Calu3 (cell line): ENCODE data around the gene KRTAP12-4. TPM values are rescaled to one million over a fixed set of nuclear protein-coding genes. Genes with fewer than 3 reads are reported as not detected.

Source experiments
- BruUV-seq: library from RNA; stranded (reverse); fragments of 400-500 nt; replicated peaks from 2 replicates; lab custom pipeline; 2021; lab: Mats Ljungman, UMichigan
- CTCF ChIA-PET: fragments of 300-600 bp; sonication (Branson Sonifier 250); formaldehyde crosslinking; loops from one replicate; lab custom pipeline; 2022; ENCODE audit warnings: antibody characterized with exemption; lab: Charles Lee
- DNase-seq: peaks from one replicate; pipeline ENCODE4 v3.0.0; 2022
- H3K27ac Mint-ChIP-seq: one replicate; pipeline ENCODE4 v1.8.0; 2022; ENCODE audit warnings: mixed read lengths; ENCODE audit not compliant: unreplicated experiment
- H3K27me3 Mint-ChIP-seq: one replicate; pipeline ENCODE4 v1.8.0; 2022; ENCODE audit warnings: mixed read lengths; ENCODE audit not compliant: unreplicated experiment
- H3K36me3 Mint-ChIP-seq: one replicate; pipeline ENCODE4 v1.8.0; 2022; ENCODE audit warnings: mild to moderate bottlenecking, moderate library complexity, mixed read lengths; ENCODE audit not compliant: insufficient read depth, unreplicated experiment
- H3K4me1 Mint-ChIP-seq: one replicate; pipeline ENCODE4 v1.8.0; 2022; ENCODE audit warnings: mild to moderate bottlenecking, low read depth, mixed read lengths; ENCODE audit not compliant: unreplicated experiment
- H3K4me3 Mint-ChIP-seq: one replicate; pipeline ENCODE4 v1.8.0; 2022; ENCODE audit warnings: mild to moderate bottlenecking, low read depth, moderate library complexity, mixed read lengths; ENCODE audit not compliant: unreplicated experiment
- H3K9me3 Mint-ChIP-seq: one replicate; pipeline ENCODE4 v1.8.0; 2022; ENCODE audit warnings: low read depth, mixed read lengths; ENCODE audit not compliant: unreplicated experiment
- CTCF ChIP-seq: fragments of 200-600 bp; IDR thresholded peaks from one replicate; pipeline ENCODE4 v1.8.0; 2022; ENCODE audit warnings: antibody characterized with exemption; ENCODE audit not compliant: unreplicated experiment
- intact Hi-C: fragments of 100-400 bp; cut with micrococcal nuclease; formaldehyde crosslinking; loops from one replicate; pipeline ENCODE4 v1.10.0; 2022; ENCODE audit not compliant: unreplicated experiment
- total RNA-seq: library from RNA; stranded (reverse); gene quantifications from 2 replicates; pipeline ENCODE4 v1.2.3, GENCODE V29; 2022

Gene KRTAP12-4
- total RNA-seq, 1 experiment from 2014 or later, result not detected

GRCh38 chr21:44702111-44702972 is 47.9 kb upstream of the KRTAP12-4 start:
- H3K4me3 Mint-ChIP-seq, result no peak overlapping the region
- CTCF ChIA-PET, result no interaction called here
- TF ChIP-seq CTCF, result no peak
- no TSS peak for BruUV-seq
- H3K27ac Mint-ChIP-seq, result no peak overlapping the region
- H3K36me3 Mint-ChIP-seq, result no peaks in the 10 kb centered on the region
- intact Hi-C loops, result no loop called here
- peaks cover 91% of the 10 kb centered on the region for H3K27me3 Mint-ChIP-seq
- no peak for DNase-seq
- H3K9me3 Mint-ChIP-seq, result peaks cover 3% of the 10 kb centered on the region
- H3K4me1 Mint-ChIP-seq, result peaks cover 11% of the 10 kb centered on the region

DNA sequence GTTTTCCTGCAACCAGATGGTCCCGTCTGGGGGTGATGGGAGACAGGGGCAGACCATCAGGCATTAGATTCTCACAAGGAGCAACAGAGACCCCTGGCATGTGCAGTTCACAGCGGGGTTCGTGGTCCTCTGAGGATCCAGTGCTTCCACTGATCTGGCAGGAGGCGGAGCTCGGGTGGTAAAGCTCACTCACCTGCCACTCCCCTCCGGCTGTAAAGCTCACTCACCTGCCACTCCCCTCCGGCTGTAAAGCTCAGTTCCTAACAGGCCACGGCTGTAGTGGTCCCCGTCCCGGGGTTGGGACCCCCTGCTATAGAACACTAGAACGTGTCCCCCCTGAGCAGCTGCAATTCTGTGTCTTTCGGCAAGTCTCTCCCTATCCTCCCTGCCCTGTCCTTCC is 47.1 kb upstream of the KRTAP12-4 start:
- H3K4me1 Mint-ChIP-seq, result peaks cover 14% of the 10 kb centered on the region
- H3K9me3 Mint-ChIP-seq, result peaks cover 3% of the 10 kb centered on the region
- DNase-seq, result no peak
- no TSS peak for BruUV-seq
- H3K36me3 Mint-ChIP-seq, result no peaks in the 10 kb centered on the region
- H3K27ac Mint-ChIP-seq, result no peak overlapping the region
- no peak overlapping the region for H3K4me3 Mint-ChIP-seq
- intact Hi-C loops, result no loop called here
- no peak for TF ChIP-seq CTCF
- H3K27me3 Mint-ChIP-seq, result peaks cover 98% of the 10 kb centered on the region
- CTCF ChIA-PET, result no interaction called here

DNA sequence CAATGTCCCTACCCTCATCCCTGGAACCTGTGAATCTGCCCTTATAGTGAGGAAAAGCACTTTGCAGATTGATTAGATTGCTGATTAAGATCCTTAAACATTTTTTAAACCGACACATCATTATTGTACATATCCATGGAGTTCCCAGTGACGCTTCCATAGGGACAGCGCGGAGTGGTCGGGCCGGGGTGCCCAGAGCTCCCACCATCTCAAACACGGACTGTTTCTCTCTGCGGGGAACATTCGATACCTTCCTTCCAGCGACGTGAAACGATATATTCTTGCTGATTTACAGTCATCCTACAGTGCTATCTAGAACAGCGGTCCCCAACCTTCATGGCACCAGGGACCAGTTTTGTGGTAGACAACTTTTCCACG is 46.6 kb upstream of the KRTAP12-4 start:
- peaks cover 3% of the 10 kb centered on the region for H3K9me3 Mint-ChIP-seq
- H3K27me3 Mint-ChIP-seq, result peaks cover 100% of the 10 kb centered on the region
- peaks cover 14% of the 10 kb centered on the region for H3K4me1 Mint-ChIP-seq
- BruUV-seq, result no TSS peak
- CTCF ChIA-PET, result no interaction called here
- TF ChIP-seq CTCF, result no peak
- DNase-seq, result no peak
- no peak overlapping the region for H3K27ac Mint-ChIP-seq
- H3K36me3 Mint-ChIP-seq, result no peaks in the 10 kb centered on the region
- intact Hi-C loops, result no loop called here
- no peak overlapping the region for H3K4me3 Mint-ChIP-seq

GRCh38 chr21:44700101-44701022 is 45.9 kb upstream of the KRTAP12-4 start:
- Mint-ChIP-seq H3K27ac (no peak overlapping the region), H3K4me1 (peaks cover 14% of the 10 kb centered on the region), H3K9me3 (no peaks in the 10 kb centered on the region)

More at GRCh38 chr21:44700101-44701022, 45.9 kb upstream of the KRTAP12-4 start:
- no TSS peak for BruUV-seq
- no peak for TF ChIP-seq CTCF
- Mint-ChIP-seq H3K4me3 (no peak overlapping the region), H3K27me3 (peaks cover 100% of the 10 kb centered on the region), H3K36me3 (no peaks in the 10 kb centered on the region)
- DNase-seq, result no peak
- intact Hi-C loops, result no loop called here
- CTCF ChIA-PET, result no interaction called here
